HEK293T (cell line): ENCODE data around the gene NBPF4.
A peak's percentile ranks its signal among the peaks of the same experiment; 100 is the strongest.

Experiments
- CTCF ChIA-PET: fragments of 350-600 bp; formaldehyde crosslinking; extraction: SDS; loops from one replicate; lab custom pipeline; 2021; ENCODE audit warnings: antibody characterized with exemption, inconsistent platforms; lab: Yijun Ruan, JAX
- POLR2A ChIA-PET: fragments of 350-600 bp; formaldehyde crosslinking; extraction: SDS; loops from one replicate; lab custom pipeline; 2020; ENCODE audit warnings: antibody characterized with exemption, inconsistent platforms; lab: Yijun Ruan, JAX
- DNase-seq: peaks from one replicate; pipeline ENCODE4 v3.0.0; 2012; ENCODE audit warnings: mixed read lengths; ENCODE audit errors: extremely low spot score
- ARNT ChIP-seq: fragments of 450-650 bp; IDR thresholded peaks from 2 replicates; pipeline ENCODE4 v1.6.1; 2017; ENCODE audit warnings: mild to moderate bottlenecking
- BHLHE40 ChIP-seq: fragments of 450-650 bp; IDR thresholded peaks from 2 replicates; pipeline ENCODE4 v1.6.1; 2016; ENCODE audit warnings: mild to moderate bottlenecking, moderate library complexity, borderline replicate concordance
- CTBP1 ChIP-seq: fragments of 450-650 bp; IDR thresholded peaks from 2 replicates; pipeline ENCODE4 v1.6.1; 2016; ENCODE audit warnings: borderline replicate concordance
- ELF4 ChIP-seq: fragments of 450-650 bp; IDR thresholded peaks from 2 replicates; pipeline ENCODE4 v1.6.1; 2017; ENCODE audit warnings: antibody characterized with exemption
- FOXA1 ChIP-seq: fragments of 450-650 bp; IDR thresholded peaks from 2 replicates; pipeline ENCODE4 v1.6.1; 2016; ENCODE audit warnings: mild to moderate bottlenecking
- FOXK2 ChIP-seq: fragments of 450-650 bp; IDR thresholded peaks from 2 replicates; pipeline ENCODE4 v1.6.1; 2016; ENCODE audit warnings: mild to moderate bottlenecking
- FOXM1 ChIP-seq: fragments of 450-650 bp; IDR thresholded peaks from 2 replicates; pipeline ENCODE4 v1.6.1; 2017; ENCODE audit warnings: mild to moderate bottlenecking, borderline replicate concordance
- HDGF ChIP-seq: fragments of 450-650 bp; IDR thresholded peaks from 2 replicates; pipeline ENCODE4 v1.6.1; 2017; ENCODE audit warnings: antibody characterized with exemption, borderline replicate concordance
- L3MBTL2 ChIP-seq: fragments of 450-650 bp; conservative IDR thresholded peaks from 2 replicates; pipeline ENCODE4 v1.6.1; 2016; ENCODE audit warnings: mild to moderate bottlenecking
- LEF1 ChIP-seq: fragments of 450-650 bp; IDR thresholded peaks from 2 replicates; pipeline ENCODE4 v1.6.1; 2017; ENCODE audit warnings: mild to moderate bottlenecking, borderline replicate concordance
- NFRKB ChIP-seq: fragments of 450-650 bp; IDR thresholded peaks from 2 replicates; pipeline ENCODE4 v1.6.1; 2016; ENCODE audit warnings: mild to moderate bottlenecking, moderate library complexity
- SP1 ChIP-seq: fragments of 450-650 bp; IDR thresholded peaks from 2 replicates; pipeline ENCODE4 v1.6.1; 2017
- SUZ12 ChIP-seq: fragments of 450-650 bp; IDR thresholded peaks from 2 replicates; pipeline ENCODE4 v1.6.1; 2016; ENCODE audit warnings: mild to moderate bottlenecking
- TARDBP ChIP-seq: fragments of 450-650 bp; IDR thresholded peaks from 2 replicates; pipeline ENCODE4 v1.6.1; 2016
- ZNF384 ChIP-seq: fragments of 450-650 bp; IDR thresholded peaks from 2 replicates; pipeline ENCODE4 v1.6.1; 2016
- TF ChIP-seq, protein P1 (sequence below): fragments of 450-650 bp; IDR thresholded peaks from 2 replicates; pipeline ENCODE4 v1.6.1; 2016

NBPF4 gene

DNA sequence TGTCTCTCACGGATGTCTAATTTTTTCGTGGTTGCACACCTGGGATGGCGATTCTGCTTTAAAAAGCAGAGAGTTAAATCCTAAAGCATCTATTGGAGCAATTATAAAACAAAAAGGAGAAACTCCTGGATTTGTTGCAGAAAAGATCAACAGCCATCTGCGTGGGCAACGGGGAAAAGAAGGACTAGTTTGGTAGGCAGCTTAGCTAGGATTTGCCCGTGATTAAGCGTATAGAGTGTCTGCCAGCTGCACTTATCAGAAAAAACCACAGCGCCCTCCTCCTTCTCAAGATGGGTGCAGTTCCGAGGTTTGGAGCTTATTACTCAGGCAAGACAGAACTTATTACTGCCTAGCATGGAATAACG lies 43.2 kb downstream of the NBPF4 start:
- TF ChIP-seq ARNT (no peak), L3MBTL2 (no peak), TARDBP (no peak), ZNF384 (no peak), SUZ12 (no peak), LEF1 (no peak), SP1 (no peak), FOXK2 (no peak), CTBP1 (no peak), ELF4 (no peak), BHLHE40 (no peak), FOXM1 (no peak), HDGF (no peak), NFRKB (no peak), FOXA1 (no peak)
- TF ChIP-seq, protein P1, sequence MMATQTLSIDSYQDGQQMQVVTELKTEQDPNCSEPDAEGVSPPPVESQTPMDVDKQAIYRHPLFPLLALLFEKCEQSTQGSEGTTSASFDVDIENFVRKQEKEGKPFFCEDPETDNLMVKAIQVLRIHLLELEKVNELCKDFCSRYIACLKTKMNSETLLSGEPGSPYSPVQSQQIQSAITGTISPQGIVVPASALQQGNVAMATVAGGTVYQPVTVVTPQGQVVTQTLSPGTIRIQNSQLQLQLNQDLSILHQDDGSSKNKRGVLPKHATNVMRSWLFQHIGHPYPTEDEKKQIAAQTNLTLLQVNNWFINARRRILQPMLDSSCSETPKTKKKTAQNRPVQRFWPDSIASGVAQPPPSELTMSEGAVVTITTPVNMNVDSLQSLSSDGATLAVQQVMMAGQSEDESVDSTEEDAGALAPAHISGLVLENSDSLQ = no peak
- ChIA-PET POLR2A (interaction anchor here (0.6 to 2.0 kb wide), 15 partner anchors 8 to 1144 kb away, joined by 3 to 15 read pairs (median 4); partner anchors contain the start of genes EEIG2, PRMT6, PRPF38B and VAV3), CTCF (interaction anchor here (0.5 to 1.6 kb wide), 4 partner anchors 9 to 899 kb away, joined by 3 to 8 read pairs (median 6); partner anchors contain the start of gene EEIG2)
- DNase-seq = peak; percentile 58

DNA sequence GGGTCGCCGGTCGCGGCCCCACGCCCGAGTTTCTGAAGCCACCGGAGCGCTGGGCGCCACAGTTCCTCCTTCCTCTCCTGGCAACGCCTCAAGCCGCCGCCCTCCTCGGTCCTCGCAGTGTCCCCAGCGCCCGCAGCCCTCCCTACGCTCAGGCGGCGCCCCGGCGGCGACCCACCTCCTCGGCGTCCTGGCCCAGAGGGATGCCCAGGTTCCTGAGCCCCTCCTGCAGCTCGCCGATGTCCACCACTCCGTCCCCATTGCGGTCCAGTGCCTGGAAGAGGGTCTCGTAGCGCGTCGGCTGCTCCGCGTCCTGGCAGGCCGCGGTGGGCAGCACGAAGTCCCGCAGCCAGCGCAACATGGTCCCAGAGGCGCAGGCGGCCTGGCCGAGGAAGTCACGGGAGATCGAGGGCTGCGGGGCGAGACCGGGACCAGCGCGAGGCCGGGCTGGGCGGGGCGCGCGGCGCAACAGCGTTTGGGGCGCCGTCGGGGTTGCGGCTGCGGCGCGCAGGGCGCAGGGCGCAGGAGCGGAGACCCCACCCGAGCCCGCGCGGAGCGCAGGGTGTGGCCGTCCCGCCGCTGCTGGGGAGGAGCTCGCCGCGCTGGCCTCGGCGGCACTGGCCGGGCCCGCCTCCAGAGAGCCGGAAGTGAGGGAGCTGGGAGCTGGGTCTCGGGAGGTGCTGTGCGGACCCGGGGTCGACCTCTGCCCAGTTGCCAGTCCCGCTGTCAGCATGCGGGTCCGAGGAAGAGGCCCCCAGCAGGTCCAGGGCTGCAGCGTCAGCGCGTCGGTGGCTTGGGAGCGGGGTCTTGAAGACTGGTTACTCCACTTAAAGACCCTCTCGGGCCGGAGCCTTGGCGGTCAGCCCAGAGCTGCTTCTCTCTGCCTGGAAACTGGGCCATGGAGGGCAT lies 43.8 kb downstream of the NBPF4 start, which contains the start of gene SLC25A24:
SLC25A24 (minus strand) TSS at position 563 of the 906 bp plus-strand sequence; CDS start at position 358, 205 bp downstream.
- DNase-seq = peak; percentile 82
- ChIA-PET POLR2A (interaction anchor here (0.6 to 2.0 kb wide), 15 partner anchors 9 to 1144 kb away, joined by 3 to 15 read pairs (median 4); partner anchors contain the start of genes EEIG2, PRMT6, PRPF38B and VAV3), CTCF (interaction anchor here (0.8 to 1.6 kb wide), 3 partner anchors 9 to 418 kb away, joined by 4 to 8 read pairs (median 7); partner anchors contain the start of gene EEIG2)
- no peak for TF ChIP-seq CTBP1
- TF ChIP-seq FOXA1 = no peak
- TF ChIP-seq FOXM1 = no peak
- peak; percentile 93 for TF ChIP-seq L3MBTL2
- TF ChIP-seq ZNF384 = no peak
- TF ChIP-seq ELF4 = no peak
- TF ChIP-seq BHLHE40 = no peak
- no peak for TF ChIP-seq SUZ12
- TF ChIP-seq, protein P1 = no peak
- TF ChIP-seq NFRKB = no peak
- TF ChIP-seq ARNT = 0 out of 2 replicates have a peak, but pooled peaks have one; percentile 15
- no peak; the same call in 1 of the 2 replicates for TF ChIP-seq LEF1

DNA sequence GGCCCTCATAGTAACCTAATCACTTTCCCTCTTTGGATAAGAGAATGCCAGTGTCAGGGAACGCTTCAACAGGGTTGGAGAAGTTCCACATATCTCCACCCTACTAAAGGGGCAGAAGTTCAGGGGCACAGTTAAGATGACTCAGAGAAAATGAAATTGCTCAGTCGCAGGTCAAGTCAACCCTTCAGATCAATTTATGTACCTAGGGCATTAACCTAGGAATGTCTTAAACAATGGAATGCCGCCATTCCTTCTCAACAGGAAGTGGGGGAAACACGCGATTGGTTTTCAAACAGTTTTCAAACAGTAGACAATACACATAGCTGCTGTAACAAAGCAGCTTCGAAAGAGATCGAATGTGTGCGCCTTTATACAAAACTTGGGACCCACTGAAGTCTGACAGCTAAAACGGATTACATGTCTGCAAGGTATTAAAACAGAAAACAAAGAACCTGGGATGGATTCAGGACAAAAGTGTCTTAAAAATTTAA lies 44.6 kb downstream of the NBPF4 start:
- CTCF ChIA-PET = no interaction called here
- POLR2A ChIA-PET = interaction anchor here (1.4 to 2.0 kb wide), 3 partner anchors 18 to 493 kb away, joined by 5 to 9 read pairs (median 6); partner anchors contain the start of genes PRPF38B and VAV3
- TF ChIP-seq NFRKB = no peak
- no peak for TF ChIP-seq FOXM1
- no peak for TF ChIP-seq SUZ12
- no peak; the same call in 1 of the 2 replicates for TF ChIP-seq L3MBTL2
- TF ChIP-seq BHLHE40 = no peak
- no peak for TF ChIP-seq FOXA1
- no peak for TF ChIP-seq TARDBP
- TF ChIP-seq, protein P1 = no peak
- TF ChIP-seq SP1 = no peak
- TF ChIP-seq HDGF = no peak
- DNase-seq = no peak

DNA sequence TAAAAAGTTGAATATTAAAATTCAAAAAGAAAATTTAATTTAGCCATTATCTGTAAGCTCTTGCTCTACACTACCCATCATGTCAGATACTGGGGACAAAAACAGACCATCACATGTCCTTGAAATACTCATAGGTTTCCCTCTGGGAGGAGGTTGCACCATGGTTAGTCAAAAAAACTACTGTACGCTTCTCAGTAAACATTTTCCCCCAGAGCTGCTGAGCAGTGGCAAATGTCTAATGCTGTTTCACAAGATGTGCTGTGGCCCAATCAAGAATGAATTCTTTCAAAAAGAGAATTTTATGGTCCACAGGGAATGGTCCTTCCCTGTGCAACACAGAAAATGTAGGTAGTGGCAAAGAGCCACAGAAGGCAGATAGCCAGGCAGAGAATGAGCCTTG lies 49.8 kb downstream of the NBPF4 start:
- ChIA-PET CTCF (no interaction called here), POLR2A (no interaction called here)
- no peak for DNase-seq
- TF ChIP-seq TARDBP = no peak
- no peak for TF ChIP-seq FOXK2
- no peak for TF ChIP-seq FOXA1
- TF ChIP-seq, protein P1 = no peak
- no peak for TF ChIP-seq ELF4
- no peak for TF ChIP-seq HDGF
- TF ChIP-seq FOXM1 = no peak
- no peak for TF ChIP-seq L3MBTL2
- TF ChIP-seq SUZ12 = no peak
- no peak for TF ChIP-seq ARNT
- TF ChIP-seq NFRKB = no peak
- no peak for TF ChIP-seq BHLHE40

GRCh38 chr1:108193333-108193732 lies 50.5 kb downstream of the NBPF4 start:
- TF ChIP-seq NFRKB = no peak
- no peak for TF ChIP-seq SP1
- no peak for TF ChIP-seq HDGF
- TF ChIP-seq ELF4 = no peak
- TF ChIP-seq FOXK2 = no peak
- no peak for TF ChIP-seq LEF1
- TF ChIP-seq FOXM1 = no peak
- TF ChIP-seq CTBP1 = no peak
- TF ChIP-seq TARDBP = no peak
- TF ChIP-seq ARNT = no peak
- TF ChIP-seq ZNF384 = no peak
- DNase-seq = no peak
- ChIA-PET CTCF (no interaction called here), POLR2A (no interaction called here)
